GM19023 (cell line): ENCODE data around the gene USP3.
"Not testable (repeated sequence)": the region's sequence is repeated elsewhere in the genome, so short reads cannot be mapped to it uniquely, and the experiment has no call there.

ENCODE experiments used
- ATAC-seq: cut with Tn5 transposase; IDR thresholded peaks from one replicate; pipeline ENCODE4 v1.9.1; 2021; ENCODE audit warnings: mild to moderate bottlenecking, moderate library complexity; ENCODE audit not compliant: unreplicated experiment

The USP3 gene

DNA sequence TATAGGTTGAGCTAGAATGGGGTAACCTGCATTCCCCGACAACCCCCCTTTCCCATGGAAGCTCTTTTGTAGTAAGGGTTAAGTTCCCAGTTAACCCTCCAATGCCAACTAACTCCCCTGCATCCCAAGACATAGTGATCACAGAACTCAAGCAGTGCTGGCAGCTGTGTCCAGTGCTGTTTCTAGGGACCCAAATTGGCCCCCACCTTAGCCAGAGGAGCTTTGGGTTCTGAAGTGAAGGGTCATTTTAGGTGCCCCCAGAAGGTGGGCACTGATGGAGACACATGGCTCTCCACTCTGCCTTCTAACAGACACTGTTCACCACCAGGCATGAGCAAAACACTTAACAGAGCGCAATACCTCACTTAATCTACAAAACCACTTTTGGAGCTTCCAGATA is 99.9 kb downstream of the USP3 start:
- no peak for ATAC-seq

DNA sequence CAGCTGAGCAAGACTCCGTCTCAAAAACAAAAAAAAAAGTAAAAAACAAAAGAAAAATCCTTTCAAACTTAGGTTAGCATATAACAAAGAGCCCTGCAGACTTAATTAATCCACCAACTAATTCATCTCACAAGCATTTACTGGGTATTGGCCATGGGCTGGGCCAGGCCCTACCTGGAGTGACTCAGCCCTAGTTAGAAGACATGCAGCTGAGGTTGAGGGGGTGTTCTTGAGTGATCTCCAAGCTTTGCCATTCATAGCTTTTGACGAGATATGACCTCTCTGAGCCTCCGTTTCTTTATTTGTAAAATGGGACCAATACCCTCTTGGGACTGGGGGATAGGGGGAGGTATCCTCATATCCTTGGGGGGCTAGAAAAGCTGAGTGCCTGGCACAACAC is 100.6 kb downstream of the USP3 start:
- no peak for ATAC-seq

DNA sequence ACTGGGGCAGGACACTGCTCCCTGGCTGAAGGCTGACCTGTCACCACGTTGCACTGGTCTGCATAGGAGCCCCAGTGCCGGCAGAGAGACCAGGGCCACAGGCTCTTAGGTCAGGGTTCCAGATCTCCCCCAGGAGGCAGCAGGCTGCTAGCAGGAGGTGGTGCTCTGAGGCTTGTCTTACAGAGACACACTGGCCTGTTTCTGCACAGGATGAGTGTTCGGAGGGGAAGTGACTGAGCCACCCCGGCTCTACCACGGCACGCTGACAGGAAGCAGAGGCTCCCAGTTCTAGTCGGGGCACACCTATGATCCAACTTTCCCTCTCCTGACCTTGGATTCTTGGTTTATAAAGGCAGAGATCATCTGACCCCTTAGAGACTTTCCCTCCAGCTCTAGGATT is 101.4 kb downstream of the USP3 start:
- ATAC-seq = no peak

DNA sequence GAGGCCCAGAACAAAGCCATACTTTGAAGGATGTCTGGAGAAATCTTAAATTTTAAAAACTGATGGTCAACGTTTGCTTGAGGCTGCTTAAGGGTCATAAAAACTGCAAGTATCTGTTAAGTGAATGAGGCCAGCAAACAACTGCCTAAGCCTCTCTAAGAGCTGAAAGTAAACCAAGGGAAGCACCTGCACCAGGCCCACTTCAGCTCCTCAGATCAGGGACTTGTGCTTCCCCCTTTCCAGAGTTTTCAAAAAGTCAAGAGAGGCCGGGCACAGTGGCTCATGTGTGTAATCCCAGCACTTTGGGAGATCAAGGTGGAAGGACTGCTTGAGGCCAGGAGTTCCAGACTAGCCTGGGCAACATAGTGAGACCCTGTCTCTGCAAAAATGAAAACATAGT is 101.9 kb downstream of the USP3 start:
- no peak for ATAC-seq

DNA sequence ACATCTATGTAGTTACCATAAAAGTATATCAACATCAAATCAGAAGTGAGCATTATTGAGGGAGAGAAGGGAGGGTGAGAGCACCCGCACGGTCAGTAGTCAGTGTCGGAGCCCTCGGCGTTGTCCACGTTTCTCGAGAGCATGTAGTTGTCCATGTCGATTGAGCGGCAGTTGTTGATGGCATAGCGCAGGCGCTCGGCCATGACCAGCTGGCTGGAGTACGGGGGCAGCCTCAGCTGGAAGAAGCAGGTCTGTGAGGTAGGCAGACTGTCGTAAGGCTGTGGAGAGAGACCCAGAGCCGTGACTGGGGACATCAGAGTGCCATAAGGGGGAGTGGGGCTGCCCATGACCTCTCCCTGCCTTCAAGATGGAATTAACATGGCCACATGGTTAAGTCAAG is 104.6 kb downstream of the USP3 start:
- no peak for ATAC-seq

DNA sequence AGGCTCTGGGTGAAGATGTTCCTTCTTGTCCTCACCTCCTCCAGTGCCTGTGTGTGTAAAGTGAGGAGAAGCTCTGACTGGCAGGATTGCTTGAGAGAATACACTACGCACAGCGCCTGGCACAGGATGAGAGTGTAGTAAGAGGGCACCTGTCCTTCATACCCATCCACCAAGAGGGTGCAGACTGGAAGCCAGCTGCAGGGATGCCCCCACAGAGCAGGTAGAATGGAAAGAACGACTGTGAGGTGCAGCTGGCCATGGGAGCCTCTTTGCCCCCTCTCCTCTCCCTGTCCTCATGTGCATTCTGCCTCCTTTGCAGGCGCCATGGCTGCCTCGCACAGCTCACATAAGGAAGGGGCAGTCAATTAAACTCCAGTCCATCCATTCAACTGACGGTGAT is 105.1 kb downstream of the USP3 start:
- no peak for ATAC-seq

DNA sequence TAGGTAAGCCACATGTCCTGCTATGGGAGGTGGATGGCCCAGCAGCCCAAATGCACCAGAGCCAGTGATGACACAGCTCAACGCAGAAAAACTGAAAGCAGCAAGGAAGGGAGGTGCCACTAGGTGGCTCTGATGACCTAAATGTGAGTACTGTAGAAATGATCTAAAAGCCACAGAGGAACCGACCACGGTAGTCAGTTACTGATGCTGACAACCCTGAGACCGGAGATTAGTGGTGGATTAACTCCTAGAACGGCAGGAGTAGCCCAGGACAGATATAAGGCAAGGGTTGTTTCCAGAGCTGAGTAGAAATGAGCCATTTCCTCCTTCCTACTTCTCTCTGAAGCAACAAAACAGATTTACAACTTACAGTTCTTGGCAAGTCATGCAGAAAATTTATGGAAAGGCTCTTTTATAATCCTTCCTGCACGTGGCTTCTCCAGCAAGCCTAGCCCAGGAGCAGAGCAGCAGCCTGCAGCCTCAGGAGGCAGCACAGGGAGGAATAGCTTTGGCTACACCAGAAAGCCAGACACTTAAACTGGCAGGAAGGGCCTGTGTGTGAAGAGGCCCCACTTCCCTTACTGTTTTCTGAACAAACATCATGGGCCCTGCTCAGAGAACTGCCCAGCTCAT is 105.9 kb downstream of the USP3 start:
- ATAC-seq = peak; percentile 66

DNA sequence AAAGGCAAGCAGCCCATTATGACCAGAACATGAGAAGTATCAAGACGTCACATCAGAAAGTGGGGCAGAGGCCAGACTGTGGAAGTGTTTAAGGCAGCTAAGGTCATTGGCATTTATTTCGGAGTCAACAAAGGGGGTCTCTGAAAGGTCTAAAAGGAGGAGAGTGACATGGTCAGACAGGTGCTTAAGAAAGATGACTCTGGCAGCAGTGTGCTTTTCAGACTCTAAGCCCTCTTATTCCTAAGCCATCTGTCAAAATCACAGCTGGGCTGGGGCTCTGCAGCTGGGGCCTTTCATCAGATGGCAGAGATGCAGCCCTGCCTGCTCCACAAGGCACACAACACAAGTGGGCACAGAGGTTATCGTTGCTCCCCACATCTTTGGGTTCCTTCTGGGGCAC is 106.8 kb downstream of the USP3 start:
- no peak for ATAC-seq

DNA sequence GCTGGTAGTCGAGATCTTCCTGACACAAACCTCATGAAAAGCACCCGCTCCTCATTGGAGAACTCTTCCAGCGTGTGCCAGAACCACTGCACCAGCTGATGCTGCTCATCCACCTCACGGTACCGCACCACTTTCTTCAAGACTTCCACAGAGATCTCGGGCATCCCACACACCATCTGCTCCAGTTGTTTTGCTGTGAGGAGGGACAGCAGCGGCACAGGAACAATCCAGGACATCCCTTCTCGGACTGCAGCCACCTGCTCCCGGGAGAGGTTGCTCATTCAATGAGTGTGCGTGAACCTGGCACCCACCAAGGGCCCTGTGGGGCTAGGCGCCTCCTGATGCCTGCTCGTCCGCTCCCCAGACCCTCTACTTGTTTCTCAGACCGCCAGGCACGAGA is 107.9 kb downstream of the USP3 start:
- ATAC-seq = no peak

DNA sequence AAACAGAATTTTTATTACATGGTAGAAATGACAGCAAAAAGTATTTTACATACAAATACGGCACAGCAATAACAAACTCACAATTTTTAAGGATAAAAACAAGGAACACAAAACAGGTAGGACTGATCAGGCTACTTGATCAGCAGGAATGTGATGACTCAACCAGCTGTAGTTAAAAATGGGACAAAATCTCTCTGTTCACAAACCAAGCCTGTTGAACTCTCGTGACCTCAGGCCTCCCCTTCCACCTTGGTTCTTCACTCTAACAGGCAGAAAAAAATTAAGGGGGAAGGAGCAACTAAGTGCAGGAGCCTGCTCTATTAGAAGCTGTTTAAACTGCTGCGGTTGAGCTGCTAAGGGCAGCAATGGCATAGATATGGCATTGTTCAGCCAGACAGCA is 111.5 kb downstream of the USP3 start:
- no peak for ATAC-seq

DNA sequence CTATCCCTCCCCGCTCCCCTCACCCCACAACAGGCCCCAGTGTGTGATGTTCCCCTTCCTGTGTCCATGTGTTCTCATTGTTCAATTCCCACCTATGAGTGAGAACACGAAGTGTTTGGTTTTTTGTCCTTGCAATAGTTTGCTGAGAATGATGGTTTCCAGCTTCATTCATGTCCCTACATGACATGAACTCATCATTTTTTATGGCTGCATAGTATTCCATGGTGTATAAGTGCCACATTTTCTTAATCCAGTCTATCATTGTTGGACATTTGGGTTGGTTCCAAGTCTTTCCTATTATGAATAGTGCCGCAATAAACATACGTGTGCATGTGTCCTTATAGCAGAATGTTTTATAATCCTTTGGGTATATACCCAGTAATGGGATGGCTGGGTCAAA is 112.8 kb downstream of the USP3 start:
- ATAC-seq = not testable (repeated sequence)

DNA sequence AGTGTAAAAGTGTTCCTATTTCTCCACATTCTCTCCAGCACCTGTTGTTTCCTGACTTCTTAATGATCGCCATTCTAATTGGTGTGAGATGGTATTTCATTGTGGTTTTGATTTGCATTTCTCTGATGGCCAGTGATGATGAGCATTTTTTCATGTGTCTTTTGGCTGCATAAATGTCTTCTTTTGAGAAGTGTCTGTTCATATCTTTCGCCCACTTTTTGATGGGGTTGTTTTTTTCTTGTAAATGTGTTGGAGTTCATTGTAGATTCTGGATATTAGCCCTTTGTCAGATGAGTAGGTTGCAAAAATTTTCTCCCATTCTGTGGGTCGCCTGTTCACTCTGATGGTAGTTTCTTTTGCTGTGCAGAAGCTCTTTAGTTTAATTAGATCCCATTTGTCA is 113.2 kb downstream of the USP3 start:
- ATAC-seq = not testable (repeated sequence)

DNA sequence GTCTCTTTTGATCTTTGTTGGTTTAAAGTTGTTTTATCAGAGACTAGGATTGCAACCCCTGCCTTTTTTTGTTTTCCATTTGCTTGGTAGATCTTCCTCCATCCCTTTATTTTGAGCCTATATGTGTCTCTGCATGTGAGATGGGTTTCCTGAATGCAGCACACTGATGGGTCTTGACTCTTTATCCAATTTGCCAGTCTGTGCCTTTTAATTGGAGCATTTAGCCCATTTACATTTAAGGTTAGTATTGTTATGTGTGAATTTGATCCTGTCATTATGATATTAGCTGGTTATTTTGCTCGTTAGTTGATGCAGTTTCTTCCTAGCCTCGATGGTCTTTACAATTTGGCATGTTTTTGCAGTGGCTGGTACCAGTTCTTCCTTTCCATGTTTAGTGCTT is 116.4 kb downstream of the USP3 start:
- not testable (repeated sequence) for ATAC-seq

DNA sequence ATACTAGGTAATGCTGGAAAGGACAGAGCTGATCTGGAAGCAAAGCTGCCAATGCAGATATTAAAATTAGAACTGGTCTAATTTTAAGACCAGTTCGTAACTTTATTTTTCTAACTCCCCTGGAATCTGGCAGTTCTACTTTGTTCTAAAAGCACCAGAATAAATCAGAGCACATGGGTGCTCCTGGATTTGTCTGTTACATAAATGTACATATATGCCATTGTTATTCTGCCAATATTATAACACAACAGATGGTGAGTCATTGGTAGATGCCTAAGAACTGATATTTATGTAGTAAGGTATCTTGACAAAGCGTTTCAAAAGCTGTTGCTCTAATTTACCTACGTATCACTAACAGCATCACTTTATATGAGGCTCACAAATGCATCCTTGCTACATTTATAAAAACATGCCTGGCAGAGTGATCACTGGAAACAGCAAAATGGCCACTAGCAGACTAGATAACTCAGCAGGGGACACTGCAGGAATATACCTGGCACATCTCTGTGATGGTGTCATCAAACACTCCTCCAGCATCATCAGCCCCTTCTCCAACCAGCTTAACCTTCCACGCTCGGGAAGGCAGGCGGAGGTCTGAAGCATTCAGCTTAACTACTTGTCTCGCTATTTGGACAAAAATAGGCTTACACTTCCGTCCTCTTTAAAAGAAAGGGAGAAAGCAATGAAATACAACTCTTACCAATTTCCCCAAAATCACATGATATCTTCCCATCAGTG is 119.0 kb downstream of the USP3 start:
- ATAC-seq = no peak

DNA sequence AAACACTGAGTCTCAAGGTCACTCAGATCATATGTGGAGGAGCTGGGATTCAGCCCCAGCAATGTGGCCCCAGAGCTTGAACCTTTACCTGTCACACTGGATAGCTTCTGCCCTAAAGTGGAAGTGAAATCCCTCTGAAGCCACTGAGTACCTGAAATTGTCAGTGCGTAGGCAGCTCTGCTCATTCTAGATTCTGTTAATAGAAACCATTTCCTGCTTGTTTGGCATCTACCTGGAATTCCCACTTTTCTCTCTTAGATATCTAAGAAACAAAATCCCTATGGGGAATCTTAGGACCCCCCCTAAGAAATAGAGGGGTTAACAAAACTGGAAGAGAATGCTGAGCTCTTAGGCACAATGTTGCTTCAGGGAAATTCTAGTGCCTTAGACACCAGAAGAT is 122.6 kb downstream of the USP3 start:
- ATAC-seq = no peak

DNA sequence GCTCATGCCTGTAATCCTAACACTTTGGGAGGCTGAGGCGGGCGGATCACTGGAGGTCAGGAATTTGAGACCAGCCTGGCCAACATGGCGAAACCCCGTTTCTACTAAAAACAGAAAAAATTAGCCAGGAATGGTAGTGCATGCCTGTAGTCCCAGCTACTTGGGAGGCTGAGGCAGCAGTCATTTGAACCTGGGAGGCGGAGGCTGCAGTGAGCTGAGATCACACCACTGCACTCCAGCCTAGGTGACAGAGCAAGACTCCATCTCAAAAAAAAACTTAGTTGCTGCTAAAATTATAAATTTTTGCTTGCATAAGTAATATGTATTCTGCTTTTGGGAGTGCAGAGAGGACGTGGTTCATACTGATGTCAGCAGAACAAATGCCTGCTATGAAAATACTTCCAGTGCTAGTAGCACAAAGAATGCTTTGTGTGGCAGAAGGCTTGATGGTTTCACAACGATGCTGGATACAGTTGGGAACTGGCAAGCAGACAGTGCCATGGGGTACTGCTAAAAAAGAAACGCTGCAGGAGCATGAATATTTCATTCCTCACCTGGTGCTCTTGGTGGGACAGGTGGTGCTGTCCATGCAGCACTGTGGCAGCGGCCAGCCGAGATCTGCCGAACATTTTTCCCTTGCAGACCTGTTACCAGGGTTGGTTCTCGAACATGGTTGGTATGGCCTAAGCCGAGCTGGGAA is 123.9 kb downstream of the USP3 start:
- no peak for ATAC-seq

DNA sequence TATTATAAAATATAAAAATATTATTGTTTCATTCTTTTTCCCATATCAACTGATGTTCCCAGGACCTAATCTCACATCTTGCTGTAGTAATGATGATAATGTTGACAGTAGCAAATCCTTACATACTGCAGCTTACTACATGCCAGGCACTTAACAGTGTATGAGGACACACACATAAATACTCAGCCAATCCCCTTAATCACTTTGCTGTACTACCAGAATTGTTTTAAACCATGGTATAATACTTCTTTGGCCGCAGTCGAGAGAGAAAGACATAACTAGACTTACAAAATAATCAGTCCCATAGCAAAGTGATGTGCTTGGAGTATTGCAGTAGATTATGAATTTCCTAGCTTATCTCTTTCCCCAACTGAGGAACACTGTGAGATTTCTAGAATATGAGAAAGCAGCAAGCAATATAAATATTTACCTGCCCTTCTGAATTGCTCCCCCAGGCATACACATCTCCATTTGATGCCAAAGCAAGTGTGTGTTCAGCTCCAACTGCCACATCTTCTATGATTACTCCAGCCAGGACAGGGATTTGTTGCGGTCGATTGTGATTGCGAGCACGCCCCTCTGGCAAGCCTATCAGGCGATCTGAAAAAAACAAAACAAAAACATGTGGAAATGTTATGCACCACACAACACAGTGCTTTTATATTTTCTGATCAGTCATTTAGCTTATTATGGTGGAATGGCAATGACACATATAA is 125.8 kb downstream of the USP3 start:
- no peak for ATAC-seq

DNA sequence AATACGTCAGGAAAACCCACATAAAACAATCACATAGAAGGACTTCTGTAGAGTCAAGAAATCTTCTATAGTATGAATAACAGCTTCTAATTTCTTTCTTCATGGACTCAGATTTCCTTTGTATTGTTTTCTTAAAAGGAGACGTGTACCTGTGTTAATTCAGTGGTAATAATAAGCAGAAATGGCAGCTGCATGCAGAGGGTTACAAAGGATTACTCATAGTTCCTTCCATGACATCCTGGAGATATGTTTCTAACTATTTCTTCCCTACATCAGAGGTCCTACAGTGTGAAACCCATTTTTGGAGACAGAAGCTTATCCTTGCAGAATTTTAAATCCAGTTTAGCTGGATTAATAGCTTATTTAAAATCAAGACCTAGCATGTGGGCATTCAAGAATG is 128.9 kb downstream of the USP3 start:
- no peak for ATAC-seq

DNA sequence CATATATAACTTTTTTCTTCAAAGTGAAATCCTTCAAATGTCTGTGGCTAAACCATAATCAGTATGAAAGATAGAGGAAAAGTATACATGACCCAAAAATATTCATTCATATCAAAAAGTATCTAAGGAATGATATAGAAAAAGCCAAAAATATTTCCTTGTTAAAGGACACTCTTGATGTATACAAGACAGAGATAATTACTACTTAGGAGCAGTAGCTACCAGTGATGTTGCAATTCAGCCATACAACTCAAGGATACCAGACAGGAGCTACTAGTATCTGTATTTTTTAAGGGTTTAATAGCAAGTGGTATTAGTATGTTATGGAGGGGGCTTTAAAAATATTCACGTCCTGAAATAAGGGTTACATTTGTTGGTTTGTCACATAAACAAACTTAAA is 129.8 kb downstream of the USP3 start:
- ATAC-seq = no peak

DNA sequence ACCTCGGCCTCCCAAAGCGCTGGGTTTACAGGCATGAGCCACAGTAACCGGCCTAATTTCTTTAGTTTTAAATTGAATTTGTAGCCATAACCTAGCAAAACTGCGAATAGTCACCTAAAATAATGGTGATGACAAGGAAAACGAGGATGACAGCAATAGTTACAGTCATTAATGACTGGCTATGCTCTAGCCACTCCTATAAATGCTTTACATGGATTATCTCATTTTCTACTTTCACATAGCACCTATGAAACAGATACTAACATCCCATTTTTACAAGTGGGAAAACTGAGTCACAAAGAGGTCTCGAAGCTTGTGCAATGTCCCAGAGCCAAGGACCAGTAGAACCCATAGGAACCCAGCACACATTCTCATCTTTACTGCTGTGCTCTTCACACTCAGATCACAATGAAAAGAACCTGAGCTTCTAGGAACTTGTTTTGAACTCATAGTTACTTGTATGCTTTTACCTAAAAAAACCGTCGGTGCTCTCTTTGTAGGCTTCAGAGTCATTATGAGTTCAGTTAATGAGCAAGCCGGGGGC is 132.2 kb downstream of the USP3 start:
- no peak for ATAC-seq

DNA sequence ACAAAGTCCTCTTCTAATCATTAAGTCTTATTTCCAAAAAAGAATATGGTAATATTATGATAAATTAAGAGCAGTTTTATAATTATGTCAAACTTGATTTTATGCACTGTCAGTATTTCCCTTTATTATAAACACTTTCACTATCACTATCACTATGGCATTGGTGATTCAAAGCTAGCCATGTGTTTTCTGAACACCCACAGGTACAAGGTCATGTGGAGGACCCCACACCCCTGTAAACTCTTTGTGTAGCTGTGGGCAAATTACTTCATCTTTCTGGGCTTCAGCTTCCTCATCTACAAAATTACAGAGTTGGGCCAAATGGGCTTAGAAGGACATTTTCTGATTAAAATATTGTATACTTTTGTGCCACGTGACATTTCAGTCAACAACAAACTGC is 134.4 kb downstream of the USP3 start:
- no peak for ATAC-seq
